A549 (cell line): Measurements from ENCODE around the gene TUBB1. TPM values are rescaled to one million over a fixed set of nuclear protein-coding genes. Genes with fewer than 3 reads are reported as not detected.

Source experiments
- ATAC-seq, 2 experiments: fragments of 200-7000 bp in 1 of 2; fragments of >200 bp in 1 of 2; cut with Nextera tagmentation in 1 of 2; cut with Tn5 transposase in 1 of 2; 3 replicates each; pipeline versions ENCODE4 v1.8.0 to v1.9.1; 2018 to 2020; ENCODE audit warnings: mild to moderate bottlenecking in 1 of 2, moderate library complexity in 1 of 2
- CTCF ChIA-PET: fragments of 300-600 bp; sonication (Branson Sonifier 250); formaldehyde crosslinking; extraction: SDS; loops from one replicate; lab custom pipeline; 2021; ENCODE audit warnings: antibody characterized with exemption, inconsistent platforms; lab: Yijun Ruan, JAX
- POLR2A ChIA-PET: fragments of 350-600 bp; formaldehyde crosslinking; extraction: SDS; loops from one replicate; lab custom pipeline; 2021; ENCODE audit warnings: antibody characterized with exemption, inconsistent platforms; lab: Yijun Ruan, JAX
- DNase-seq, 2 experiments: peaks; one replicate each; pipeline versions ENCODE4 v3.0.0 to v3.0.0-alpha.2; 2011 to 2016; ENCODE audit warnings: low read depth in 1 of 2, low spot score in 1 of 2
- FAIRE-seq: peaks from 2 replicates; lab custom pipeline; 2011; peaks lifted over from hg19 to GRCh38; lab: Jason Lieb, UNC
- H3K27ac ChIP-seq, 2 experiments: fragments of >200 bp; sonication (Bioruptor Twin); formaldehyde crosslinking; 3 replicates each; pipeline ENCODE4 v1.5.1; 2016 to 2017
- H3K4me1 ChIP-seq: fragments of >200 bp; sonication (Bioruptor Twin); formaldehyde crosslinking; 3 replicates; pipeline ENCODE4 v1.6.1; 2016
- H3K4me2 ChIP-seq: fragments of >200 bp; sonication (Bioruptor Twin); formaldehyde crosslinking; 3 replicates; pipeline ENCODE4 v1.6.1; 2016
- H3K4me3 ChIP-seq: fragments of >200 bp; sonication (Bioruptor Twin); formaldehyde crosslinking; 3 replicates; pipeline ENCODE4 v1.5.1; 2016
- H3K9me3 ChIP-seq: fragments of >200 bp; sonication (Bioruptor Twin); formaldehyde crosslinking; 3 replicates; pipeline ENCODE4 v1.6.1; 2016
- CEBPB ChIP-seq, 2 experiments: fragments of >200 bp in 1 of 2; sonication (Bioruptor Twin) in 1 of 2; formaldehyde crosslinking in 1 of 2; IDR thresholded peaks; 2 replicates each; pipeline ENCODE4 v1.6.1; 2012 to 2016
- CHD2 ChIP-seq: fragments of 150-350 bp; IDR thresholded peaks from 2 replicates; pipeline ENCODE4 v1.6.1; 2014; ENCODE audit warnings: low read length; ENCODE audit not compliant: partially characterized antibody
- CHD4 ChIP-seq: fragments of 200-600 bp; sonication (generic); IDR thresholded peaks from 2 replicates; pipeline ENCODE4 v1.6.1; 2016; ENCODE audit warnings: antibody characterized with exemption, mild to moderate bottlenecking, borderline replicate concordance
- EHMT2 ChIP-seq: fragments of 200-600 bp; sonication (generic); IDR thresholded peaks from 2 replicates; pipeline ENCODE4 v1.6.1; 2016; ENCODE audit warnings: antibody characterized with exemption, low read depth, mild to moderate bottlenecking, moderate library complexity
- ESRRA ChIP-seq: fragments of 150-350 bp; IDR thresholded peaks from 2 replicates; pipeline ENCODE4 v1.6.1; 2014; ENCODE audit warnings: mild to moderate bottlenecking, low read length, borderline replicate concordance
- FOSL2 ChIP-seq, 2 experiments: fragments of 450-650 bp in 1 of 2; fragments of >200 bp in 1 of 2; sonication (Bioruptor Twin) in 1 of 2; formaldehyde crosslinking; IDR thresholded peaks; 2 replicates each; pipeline versions ENCODE4 v1.5.0 to v1.6.1; 2016 to 2020; ENCODE audit warnings: mild to moderate bottlenecking in 1 of 2, moderate library complexity in 1 of 2
- HDAC2 ChIP-seq: fragments of 200-600 bp; sonication (generic); IDR thresholded peaks from 2 replicates; pipeline ENCODE4 v1.6.1; 2016
- HES2 ChIP-seq: fragments of >200 bp; sonication (Bioruptor Twin); formaldehyde crosslinking; IDR thresholded peaks from 2 replicates; pipeline ENCODE4 v1.6.1; 2016
- HOXB5 ChIP-seq: fragments of 250-450 bp; sonication (Bioruptor Pico); IDR thresholded peaks from 2 replicates; pipeline ENCODE4 v1.5.0; 2020; ENCODE audit warnings: mild to moderate bottlenecking, moderate library complexity
- KDM1A ChIP-seq: fragments of 200-600 bp; sonication (generic); IDR thresholded peaks from 2 replicates; pipeline ENCODE4 v1.6.1; 2016; ENCODE audit warnings: low read depth, mild to moderate bottlenecking
- KDM5A ChIP-seq: fragments of 200-600 bp; sonication (generic); IDR thresholded peaks from 2 replicates; pipeline ENCODE4 v1.6.1; 2016; ENCODE audit warnings: antibody characterized with exemption, mild to moderate bottlenecking
- MAX ChIP-seq: IDR thresholded peaks from 2 replicates; pipeline ENCODE4 v1.6.1; 2012
- MAZ ChIP-seq: fragments of 150-350 bp; IDR thresholded peaks from 2 replicates; pipeline ENCODE4 v1.6.1; 2014; ENCODE audit warnings: antibody characterized with exemption, low read depth, low read length, borderline replicate concordance
- RAD21 ChIP-seq, 2 experiments: fragments of >200 bp in 1 of 2; sonication (Bioruptor Twin) in 1 of 2; formaldehyde crosslinking in 1 of 2; IDR thresholded peaks in 1 of 2; conservative IDR thresholded peaks in 1 of 2; 2 replicates in 1 of 2; 3 replicates in 1 of 2; pipeline ENCODE4 v1.6.1; 2012 to 2018; ENCODE audit warnings: inconsistent platforms in 1 of 2
- RARB ChIP-seq: fragments of 250-450 bp; sonication (Bioruptor Pico); IDR thresholded peaks from 2 replicates; pipeline ENCODE4 v1.8.0; 2021; ENCODE audit warnings: mild to moderate bottlenecking, moderate library complexity
- REST ChIP-seq: fragments of 200-600 bp; sonication (generic); IDR thresholded peaks from 2 replicates; pipeline ENCODE4 v1.6.1; 2016; ENCODE audit warnings: antibody characterized with exemption, mild to moderate bottlenecking, moderate library complexity
- RFX5 ChIP-seq: fragments of 450-650 bp; IDR thresholded peaks from 2 replicates; pipeline ENCODE4 v1.7.1; 2014; ENCODE audit warnings: antibody characterized with exemption, mild to moderate bottlenecking, moderate library complexity
- SMC3 ChIP-seq: fragments of >200 bp; sonication (Bioruptor Twin); formaldehyde crosslinking; IDR thresholded peaks from 3 replicates; pipeline ENCODE4 v1.6.1; 2018; ENCODE audit warnings: inconsistent platforms
- TP53 ChIP-seq: fragments of 250-450 bp; sonication (Bioruptor Pico); IDR thresholded peaks from 2 replicates; pipeline ENCODE4 v1.5.0; 2021; ENCODE audit warnings: mild to moderate bottlenecking, moderate library complexity
- ZFP36 ChIP-seq: fragments of 450-650 bp; IDR thresholded peaks from 2 replicates; pipeline ENCODE4 v1.6.1; 2014; ENCODE audit warnings: borderline replicate concordance; ENCODE audit not compliant: partially characterized antibody
- WGBS: methylation state at CpG from one replicate; pipeline ENCODE4 v1.1.6; 2017; ENCODE audit errors: missing lambda C conversion rate; 5-methylcytosine and 5-hydroxymethylcytosine counted together
- polyA plus RNA-seq, 4 experiments: library from polyadenylated mRNA; depleted of rRNA in 3 of 4; stranded (reverse); fragments of >200 nt; fragmentation: RNase III in 1 of 4; extraction: RNeasy Plus Mini Kit Qiagen cat#74134 plus additional on column Dnase treatment in 1 of 4; gene quantifications; 2 replicates in 3 of 4; 3 replicates in 1 of 4; pipeline ENCODE4 v1.2.3, GENCODE V29; 2011 to 2017
- TF ChIP-seq, protein P1 (sequence below): fragments of 250-450 bp; sonication (Bioruptor Pico); IDR thresholded peaks from 2 replicates; pipeline ENCODE4 v1.5.0; 2021; ENCODE audit warnings: mild to moderate bottlenecking, moderate library complexity, borderline replicate concordance

Gene TUBB1
- polyA plus RNA-seq, 2 of the 4 experiments (the other 2 are of a cell fraction): 0.03 TPM; not detected in 1

DNA sequence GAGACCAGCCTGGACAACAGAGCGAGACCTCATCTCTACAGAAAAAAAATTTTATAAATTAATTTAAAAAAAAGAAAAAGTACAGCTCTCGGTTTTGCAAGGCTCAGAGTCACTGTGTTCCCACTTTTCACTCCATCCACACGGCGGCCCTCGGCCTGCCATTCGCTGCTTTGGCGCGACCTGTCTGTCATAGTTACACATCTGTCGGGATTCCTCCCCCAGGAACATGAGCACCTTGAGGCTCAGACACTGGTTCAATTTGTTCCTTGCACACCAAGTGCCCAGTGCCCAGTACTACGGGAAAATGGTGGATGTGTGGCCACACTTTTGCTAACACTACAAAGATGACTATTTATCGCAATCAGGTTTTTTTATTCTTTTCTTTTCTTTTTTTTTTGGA is 20.6 kb upstream of the TUBB1 start:
- Histone ChIP-seq H3K4me1 (peaks cover 18% of the 10 kb centered on the region), H3K9me3 (no peaks in the 10 kb centered on the region), H3K4me2 (no peak overlapping the region), H3K4me3 (no peak overlapping the region), H3K27ac (no peak overlapping the region)
- CTCF ChIA-PET: interaction anchor here (1.2 kb wide), 1 partner anchor 9 kb away, joined by 3 read pairs; no protein-coding TSS in a partner anchor
- WGBS: 95% methylated on average over 11 of the region's 11 CpGs
- no peak for FAIRE-seq
- no peak for DNase-seq
- POLR2A ChIA-PET: no interaction called here
- no peak for TF ChIP-seq CHD2
- TF ChIP-seq ZFP36: no peak
- TF ChIP-seq KDM5A: no peak
- no peak for TF ChIP-seq RAD21 (conservative IDR thresholded peaks at IDR 0.05 in 1 of 2, IDR thresholded peaks at IDR 0.05 in 1 of 2)
- TF ChIP-seq TP53: no peak
- no peak for TF ChIP-seq HDAC2
- ATAC-seq: 0 out of 6 replicates have a peak, but pooled peaks of 1 of the 2 experiments have one; percentile 11

DNA sequence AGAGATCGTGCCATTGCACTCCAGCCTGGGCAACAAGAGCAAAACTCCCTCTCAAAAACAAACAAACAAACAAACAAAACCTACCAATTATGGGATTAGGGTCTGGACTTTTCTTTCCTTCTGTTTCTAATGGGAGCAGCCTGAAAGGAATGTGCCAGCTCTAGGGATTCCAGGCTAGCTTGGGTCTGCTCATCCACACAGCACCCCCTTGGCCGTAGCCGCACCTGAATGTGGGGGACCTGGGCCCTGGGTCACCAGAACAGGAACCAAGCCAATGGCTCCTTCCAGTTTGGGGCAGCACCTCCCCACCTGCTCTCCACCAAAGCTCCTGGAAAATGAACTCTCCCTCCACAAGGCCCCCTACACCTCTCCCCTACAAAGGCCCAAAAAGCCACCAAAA is 18.9 kb upstream of the TUBB1 start:
- Histone ChIP-seq H3K9me3 (no peaks in the 10 kb centered on the region), H3K4me3 (no peak overlapping the region), H3K4me2 (no peak overlapping the region)
- FAIRE-seq (no peak), ATAC-seq (no peak), DNase-seq (no peak)
- CTCF ChIA-PET: interaction anchor here (1.3 kb wide), 1 partner anchor 456 kb away, joined by 3 read pairs; no protein-coding TSS in a partner anchor
- TF ChIP-seq, protein P1, sequence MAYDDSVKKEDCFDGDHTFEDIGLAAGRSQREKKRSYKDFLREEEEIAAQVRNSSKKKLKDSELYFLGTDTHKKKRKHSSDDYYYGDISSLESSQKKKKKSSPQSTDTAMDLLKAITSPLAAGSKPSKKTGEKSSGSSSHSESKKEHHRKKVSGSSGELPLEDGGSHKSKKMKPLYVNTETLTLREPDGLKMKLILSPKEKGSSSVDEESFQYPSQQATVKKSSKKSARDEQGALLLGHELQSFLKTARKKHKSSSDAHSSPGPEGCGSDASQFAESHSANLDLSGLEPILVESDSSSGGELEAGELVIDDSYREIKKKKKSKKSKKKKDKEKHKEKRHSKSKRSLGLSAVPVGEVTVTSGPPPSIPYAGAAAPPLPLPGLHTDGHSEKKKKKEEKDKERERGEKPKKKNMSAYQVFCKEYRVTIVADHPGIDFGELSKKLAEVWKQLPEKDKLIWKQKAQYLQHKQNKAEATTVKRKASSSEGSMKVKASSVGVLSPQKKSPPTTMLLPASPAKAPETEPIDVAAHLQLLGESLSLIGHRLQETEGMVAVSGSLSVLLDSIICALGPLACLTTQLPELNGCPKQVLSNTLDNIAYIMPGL (CRISPR knock-in tag): no peak
- TF ChIP-seq SMC3: no peak
- TF ChIP-seq EHMT2: no peak
- no peak for TF ChIP-seq FOSL2 (IDR thresholded peaks at IDR 0.05)
- TF ChIP-seq FOSL2 (CRISPR knock-in tag; IDR thresholded peaks at IDR 0.05): no peak
- TF ChIP-seq HES2: no peak
- no peak for TF ChIP-seq MAZ
- TF ChIP-seq RFX5: no peak
- no peak for TF ChIP-seq MAX
- TF ChIP-seq HOXB5 (CRISPR knock-in tag): no peak
- TF ChIP-seq REST: no peak
- no peak for TF ChIP-seq KDM1A
- no peak for TF ChIP-seq ESRRA
- TF ChIP-seq KDM5A: no peak
- no peak for TF ChIP-seq CHD4
- TF ChIP-seq RAD21 (conservative IDR thresholded peaks at IDR 0.05 in 1 of 2, IDR thresholded peaks at IDR 0.05 in 1 of 2): no peak
- TF ChIP-seq CEBPB (IDR thresholded peaks at IDR 0.05): no peak
- no peak for TF ChIP-seq RARB (CRISPR knock-in tag)
- TF ChIP-seq, all 56 proteins: peak for 0
- POLR2A ChIA-PET: no interaction called here
- Histone ChIP-seq H3K27ac (no peak overlapping the region), H3K4me1 (peaks cover 18% of the 10 kb centered on the region)
- WGBS: 86% methylated on average over 3 of the region's 3 CpGs
